Measurements from ENCODE around the gene AOC3. TPM values are rescaled to one million over a fixed set of nuclear protein-coding genes. Genes with fewer than 3 reads are reported as not detected.
A peak's percentile ranks its signal among the peaks of the same experiment; 100 is the strongest.

AOC3 gene
- total and polyA plus RNA-seq, 2 of the 13 experiments (the other 11 are each of a cell fraction or from before 2014, with no cell fraction given): 8.7 to 51.7 TPM

GRCh38 chr17:42832934-42833766, 17.8 kb upstream of the AOC3 start, which contains the start of gene PSME3 (continued):
- TF ChIP-seq BCLAF1 (IDR thresholded peaks at IDR 0.05) (no peak), ZNF589 (CRISPR knock-in tag; conservative IDR thresholded peaks at IDR 0.05) (0 out of 2 replicates have a peak, but pooled peaks have one; percentile 77), ZNF124 (CRISPR knock-in tag; IDR thresholded peaks at IDR 0.05) (no peak; the same call in 1 of the 2 replicates), ZGPAT (CRISPR knock-in tag; IDR thresholded peaks at IDR 0.05) (peak; percentile 99), MEF2D (CRISPR knock-in tag; IDR thresholded peaks at IDR 0.05) (peak; percentile 89), HCFC1 (IDR thresholded peaks at IDR 0.05; ENCODE audit: low read depth, low read length) (peak; percentile 63), JUND (CRISPR knock-in tag; IDR thresholded peaks at IDR 0.05) (peak; percentile 64; the same call in 1 of the 2 replicates), ZNF639 (CRISPR knock-in tag; conservative IDR thresholded peaks at IDR 0.05) (peak; percentile 61; the same call in 1 of the 2 replicates), RFXANK (CRISPR knock-in tag; IDR thresholded peaks at IDR 0.05) (no peak; the same call in 1 of the 2 replicates), PBX3 (CRISPR knock-in tag; IDR thresholded peaks at IDR 0.05; ENCODE audit: borderline replicate concordance) (peak; percentile 70; the same call in 1 of the 2 replicates), TFDP1 (CRISPR knock-in tag; IDR thresholded peaks at IDR 0.05; ENCODE audit: borderline replicate concordance) (peak; percentile 88; the same call in 1 of the 2 replicates), ZNF709 (CRISPR knock-in tag; IDR thresholded peaks at IDR 0.05) (peak; percentile 94), TAF1 (CRISPR knock-in tag; IDR thresholded peaks at IDR 0.05) (peak; percentile 95), ETV5 (CRISPR knock-in tag; IDR thresholded peaks at IDR 0.05; ENCODE audit: borderline replicate concordance) (peak; percentile 80), RARG (CRISPR knock-in tag; IDR thresholded peaks at IDR 0.05; ENCODE audit: low read depth) (0 out of 2 replicates have a peak, but pooled peaks have one; percentile 60), DR1 (CRISPR knock-in tag; IDR thresholded peaks at IDR 0.05) (peak; percentile 91), XRCC5 (optimal IDR thresholded peaks at IDR 0.05; ENCODE audit: low read length) (peak; percentile 65), ZNF883 (CRISPR knock-in tag; IDR thresholded peaks at IDR 0.05; ENCODE audit: not compliant biosample characterization) (peak; percentile 99), E2F2 (CRISPR knock-in tag; IDR thresholded peaks at IDR 0.05; ENCODE audit: borderline replicate concordance) (peak; percentile 34; the same call in 1 of the 2 replicates), PLRG1 (conservative IDR thresholded peaks at IDR 0.05) (no peak)

Measured in HepG2 (cell line).